SKM-1 (cell line): ENCODE data around the gene UGDH.
"Not testable (repeated sequence)": the region's sequence is repeated elsewhere in the genome, so short reads cannot be mapped to it uniquely, and the experiment has no call there.

Source experiments
- DNase-seq: peaks from one replicate; lab custom pipeline; 2025; ENCODE audit not compliant: unreplicated experiment; lab: John Stamatoyannopoulos, UW

The UGDH gene

DNA sequence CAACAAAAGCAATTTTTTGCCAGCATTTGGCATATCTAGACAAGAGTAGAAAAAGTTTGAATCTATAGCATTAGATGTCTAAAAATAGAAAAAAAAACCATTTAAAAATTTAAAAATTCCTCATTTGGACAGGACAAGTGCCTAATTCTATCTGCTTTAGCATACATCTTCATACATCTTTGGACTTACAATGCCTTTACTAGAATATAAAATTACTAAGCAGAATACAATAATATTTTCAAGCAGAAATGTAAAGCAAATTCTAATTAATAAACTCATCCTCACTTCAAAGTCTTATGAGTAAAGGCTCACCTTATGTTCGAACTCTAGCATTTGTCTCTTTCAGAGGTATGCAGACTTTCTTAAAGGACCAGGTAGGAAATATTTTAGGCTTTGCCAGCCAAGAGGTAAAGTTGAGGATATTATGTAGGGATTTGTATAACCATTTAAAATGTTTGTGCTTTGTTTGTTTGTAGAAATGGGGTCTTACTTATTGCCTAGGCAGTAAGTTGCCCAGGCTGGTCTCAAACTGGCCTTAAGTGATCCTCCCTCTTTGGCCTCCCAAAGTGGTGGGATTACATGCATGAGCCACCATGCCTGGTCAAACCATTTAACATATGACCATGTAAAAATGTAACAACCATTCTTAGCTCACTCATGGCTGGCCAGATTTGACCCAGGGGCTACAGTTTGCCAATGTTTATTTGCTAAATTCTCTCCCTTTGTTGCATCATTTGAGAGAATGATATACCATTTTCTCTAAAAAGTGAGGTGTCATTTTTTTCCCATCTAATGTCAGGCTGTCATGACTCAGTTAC lies 29.1 kb downstream of the UGDH start:
- no peak for DNase-seq

DNA sequence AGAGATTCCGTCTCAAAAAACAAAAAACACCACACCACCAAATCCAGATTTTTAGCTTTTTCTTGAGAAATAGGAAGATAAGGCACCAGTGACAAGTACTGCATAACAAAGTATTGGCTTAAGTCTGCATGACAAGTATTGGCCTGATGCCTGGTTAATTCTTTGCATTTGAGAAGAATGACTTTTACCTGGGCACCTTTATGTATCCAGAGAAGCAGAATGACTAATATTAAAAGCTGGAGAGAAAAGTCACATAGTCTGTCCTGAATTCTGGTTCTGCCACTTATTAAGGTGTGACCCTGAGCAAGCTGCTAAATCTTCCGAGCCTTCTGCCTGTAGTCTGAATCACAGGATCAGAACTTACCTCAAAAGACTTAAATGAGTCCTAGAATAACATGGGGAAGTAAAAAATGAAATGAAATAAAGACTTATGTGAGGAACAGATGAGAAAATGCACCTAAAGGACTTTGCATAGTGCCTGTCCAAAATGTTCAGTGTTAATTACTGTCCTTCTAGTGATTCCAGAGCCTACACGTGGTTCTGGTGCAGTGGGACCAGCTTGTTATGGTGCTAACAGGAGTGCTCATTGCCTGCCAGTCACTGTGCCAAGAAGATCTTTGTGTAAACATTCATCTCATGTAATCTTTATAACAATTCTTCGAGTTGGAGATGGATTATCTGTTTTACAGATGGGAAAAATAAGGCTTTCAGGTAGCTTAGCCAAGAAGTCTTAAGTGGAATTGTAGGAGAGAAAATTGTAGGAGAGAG lies 31.6 kb downstream of the UGDH start:
- no peak for DNase-seq

DNA sequence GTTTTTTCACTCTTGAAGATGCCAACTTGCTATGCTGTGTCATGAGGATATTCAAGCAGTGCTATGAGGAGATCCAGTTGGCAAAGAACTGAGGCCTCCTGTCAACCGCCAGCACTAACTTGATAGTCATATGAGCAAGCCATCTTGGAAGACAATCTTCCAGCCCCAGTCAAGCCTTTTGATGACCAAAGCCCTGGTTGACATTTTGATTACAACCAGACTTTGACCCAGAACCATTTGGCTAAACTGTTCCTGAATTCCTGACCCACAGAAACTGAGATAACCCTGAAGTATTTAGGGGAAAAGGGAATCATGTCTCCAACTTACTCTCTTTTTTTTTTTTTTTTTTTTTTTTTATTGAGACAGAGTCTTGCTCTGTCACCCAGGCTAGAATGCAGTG lies 32.9 kb downstream of the UGDH start:
- DNase-seq, result no peak

DNA sequence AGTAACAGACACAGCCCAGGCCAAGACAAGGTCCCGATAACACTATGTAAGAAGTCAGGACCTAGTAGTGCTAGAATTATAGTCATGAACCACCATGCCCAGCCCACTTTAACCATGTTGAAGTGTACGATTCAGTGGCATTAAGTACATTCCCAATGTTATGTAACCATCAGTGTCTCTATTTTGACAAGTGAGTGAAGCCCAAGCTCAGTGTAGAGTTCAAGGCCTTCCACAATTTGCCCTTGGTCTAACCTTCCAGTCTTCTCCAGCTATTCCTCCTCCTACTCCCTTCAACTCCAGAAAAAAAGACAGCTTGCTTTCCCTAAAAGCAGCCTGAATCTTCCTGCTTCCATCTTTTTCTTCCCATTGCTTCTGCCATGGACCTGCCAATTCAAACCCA lies 36.9 kb downstream of the UGDH start:
- DNase-seq, result no peak

DNA sequence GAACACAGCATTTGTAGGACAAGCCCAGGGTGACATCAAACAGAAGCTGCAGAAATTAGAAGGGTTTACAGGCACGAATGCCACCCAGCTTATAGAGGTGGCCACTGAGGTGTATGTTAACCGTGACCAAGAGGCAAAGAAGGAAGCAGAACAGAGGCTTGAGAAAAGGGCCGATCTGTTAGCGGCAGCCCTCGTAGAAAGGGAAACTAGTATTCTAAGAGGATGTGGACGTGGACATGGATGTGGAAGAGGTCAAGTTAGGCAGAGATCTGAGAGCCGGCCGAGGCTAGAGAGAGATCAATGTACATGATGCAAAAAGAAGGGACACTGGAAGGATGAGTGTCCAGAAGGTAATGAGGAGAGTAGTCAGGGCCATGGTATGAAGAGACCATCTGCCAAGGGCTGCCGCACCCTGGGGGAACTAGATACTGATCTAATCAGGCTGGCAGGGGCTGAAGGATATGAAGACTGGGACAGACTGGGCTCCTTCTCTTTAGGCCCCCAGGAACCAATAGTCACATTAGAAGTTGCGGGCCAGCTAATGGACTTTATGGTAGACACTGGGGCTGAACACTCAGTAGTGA lies 40.9 kb downstream of the UGDH start:
- no peak for DNase-seq

DNA sequence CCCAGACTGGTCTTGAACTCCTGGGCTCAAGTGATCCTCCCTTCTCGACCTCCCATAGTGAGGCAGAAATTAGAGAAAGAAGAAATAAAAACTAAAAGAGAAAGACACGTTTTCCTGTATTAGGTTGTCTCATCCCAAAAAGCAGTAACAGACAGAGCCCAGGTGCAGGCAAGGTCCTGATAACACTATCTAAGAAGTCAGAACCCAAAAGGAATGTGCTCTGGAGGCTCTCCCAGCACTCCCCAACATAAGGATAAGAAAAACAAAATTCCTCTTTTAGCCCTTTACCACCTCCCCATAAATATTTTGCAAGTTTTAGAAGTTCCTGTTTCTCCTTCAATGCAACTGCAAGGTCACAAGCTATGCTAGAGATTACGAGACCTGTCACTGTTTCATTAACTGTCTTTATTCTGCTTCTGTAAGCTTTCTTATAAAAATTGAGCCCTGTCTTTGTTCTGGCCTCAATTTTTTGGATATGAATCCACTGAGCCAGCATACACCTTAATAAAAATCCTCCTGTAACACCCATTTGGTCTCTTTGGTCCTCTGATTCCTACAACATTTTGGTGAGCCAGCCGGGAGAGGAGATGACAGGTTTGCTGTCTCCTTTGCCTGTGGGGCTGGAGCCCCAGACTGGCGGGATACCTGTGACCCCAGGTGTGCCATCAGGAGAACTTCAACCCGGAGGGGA lies 42.5 kb downstream of the UGDH start:
- peak; percentile 43 for DNase-seq

DNA sequence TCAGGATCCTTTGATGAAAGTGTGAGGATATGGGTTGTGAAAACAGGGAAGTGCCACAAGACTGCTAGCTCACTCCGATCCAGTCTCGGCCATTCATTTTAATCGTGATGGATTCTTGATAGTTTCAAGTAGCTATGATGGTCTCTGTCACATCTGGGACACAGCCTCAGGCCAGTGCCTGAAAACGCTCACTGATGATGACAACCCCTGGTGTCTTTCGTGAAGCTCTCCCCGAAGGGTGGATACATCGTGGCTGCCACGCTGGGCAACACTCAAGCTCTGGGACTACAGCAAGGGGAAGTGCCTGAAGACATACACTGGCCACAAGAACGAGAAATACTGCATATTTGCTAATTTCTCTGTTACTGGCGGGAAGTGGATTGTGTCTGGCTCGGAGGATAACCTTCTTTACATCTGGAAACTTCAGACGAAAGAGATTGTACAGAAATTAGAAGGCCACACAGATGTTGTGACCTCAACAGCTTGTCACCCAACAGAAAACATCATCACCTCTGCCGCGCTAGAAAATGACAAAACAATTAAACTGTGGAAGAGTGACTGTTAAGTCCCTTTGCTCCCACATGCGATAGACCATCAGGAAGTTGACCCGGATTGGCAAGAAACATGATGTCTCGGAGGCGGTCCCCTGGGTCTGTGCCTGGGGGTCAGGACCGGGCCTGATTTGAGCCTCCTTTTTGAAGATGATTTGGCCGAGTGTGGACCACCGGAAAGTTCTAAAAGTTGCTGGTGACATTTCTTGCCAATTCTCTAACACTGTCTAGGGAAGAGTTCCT lies 46.1 kb downstream of the UGDH start:
- peak; percentile 76 for DNase-seq

DNA sequence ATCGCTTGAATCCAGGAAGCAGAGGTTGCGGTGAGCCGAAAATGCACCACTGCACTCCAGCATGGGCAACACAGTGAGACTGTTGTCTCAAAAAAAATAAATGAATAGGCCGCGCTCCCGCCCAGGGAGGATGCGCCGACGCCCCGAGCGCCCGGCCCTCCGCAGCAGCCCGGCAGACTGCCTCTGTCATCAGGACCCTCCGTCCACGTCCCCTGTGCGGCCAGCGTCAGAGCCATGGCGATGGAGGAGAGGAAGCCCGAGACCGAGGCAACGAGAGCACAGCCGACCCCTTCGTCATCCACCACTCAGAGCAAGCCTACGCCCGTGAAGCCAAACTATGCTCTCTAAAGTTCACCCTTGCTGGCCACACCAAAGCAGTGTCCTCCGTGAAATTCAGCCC lies 47.0 kb downstream of the UGDH start:
- no peak for DNase-seq

DNA sequence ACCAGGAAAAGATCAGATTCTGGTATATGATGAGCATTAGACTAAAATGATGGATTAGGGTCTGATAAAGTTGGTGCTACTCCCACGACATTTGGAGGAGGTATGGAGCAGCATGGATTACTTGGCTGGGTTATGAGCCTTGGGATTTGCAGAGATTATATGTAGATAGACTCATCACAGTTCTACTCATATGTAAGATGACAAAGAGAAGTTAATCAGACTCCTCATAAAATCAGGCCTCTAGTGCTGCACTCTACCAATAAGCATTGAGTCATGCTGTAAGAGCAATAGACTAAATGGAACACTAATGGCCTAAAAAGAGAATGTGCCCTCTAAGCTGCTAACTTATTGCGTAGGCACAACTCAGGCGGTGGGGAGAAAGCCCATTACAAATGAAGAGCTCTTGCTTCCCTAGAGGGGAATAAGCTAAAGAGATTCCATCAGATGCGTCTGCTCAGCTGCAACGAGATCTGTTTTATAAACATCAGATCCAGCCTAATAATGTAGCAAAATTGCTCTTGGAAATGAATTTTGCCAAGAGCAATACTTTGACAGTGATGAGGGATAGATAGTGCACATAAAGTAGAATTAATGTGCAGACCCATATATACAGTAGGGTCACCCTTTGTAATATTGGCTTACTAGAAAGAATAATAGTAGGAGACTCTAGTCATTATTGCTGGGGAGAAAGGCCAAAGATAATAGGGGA lies 50.9 kb downstream of the UGDH start:
- DNase-seq, result no peak

DNA sequence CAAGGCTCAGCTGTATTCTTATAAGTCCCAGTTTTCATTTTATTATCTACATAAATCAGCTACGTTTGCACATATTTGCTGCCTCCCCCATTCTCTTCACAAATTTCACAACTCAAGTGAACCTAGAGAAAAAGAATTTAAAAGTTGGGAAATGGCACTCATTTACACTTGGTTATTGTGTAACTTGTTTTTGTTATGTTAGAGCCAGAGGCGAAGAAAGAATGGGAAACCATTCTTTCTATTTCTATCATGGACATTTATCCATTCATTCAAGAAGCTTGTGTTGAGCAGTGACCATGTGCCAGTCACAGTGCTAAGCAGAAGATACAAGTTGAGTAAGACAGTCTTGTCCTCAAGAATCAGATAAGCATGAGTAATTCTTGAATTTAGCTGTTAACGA lies 54.8 kb downstream of the UGDH start:
- DNase-seq, result no peak

DNA sequence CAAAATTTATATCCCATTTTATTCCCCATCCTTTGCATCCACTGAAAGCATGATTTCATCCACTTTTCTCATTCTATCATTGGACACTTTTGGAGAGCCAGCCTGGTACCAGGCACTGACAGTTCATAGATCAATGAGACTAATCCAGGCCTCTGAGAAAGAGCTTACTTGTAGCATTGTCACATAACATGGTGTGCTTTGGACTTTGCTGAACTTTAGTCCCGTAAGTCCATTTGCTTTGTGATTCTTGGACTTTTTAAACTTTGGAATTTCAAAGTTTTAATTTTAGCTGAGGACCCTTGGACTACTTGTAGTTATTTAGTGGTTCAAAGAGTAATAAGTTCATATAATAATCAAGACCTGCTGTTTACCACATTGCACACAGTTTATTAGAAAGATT lies 56.8 kb downstream of the UGDH start:
- DNase-seq, result no peak

DNA sequence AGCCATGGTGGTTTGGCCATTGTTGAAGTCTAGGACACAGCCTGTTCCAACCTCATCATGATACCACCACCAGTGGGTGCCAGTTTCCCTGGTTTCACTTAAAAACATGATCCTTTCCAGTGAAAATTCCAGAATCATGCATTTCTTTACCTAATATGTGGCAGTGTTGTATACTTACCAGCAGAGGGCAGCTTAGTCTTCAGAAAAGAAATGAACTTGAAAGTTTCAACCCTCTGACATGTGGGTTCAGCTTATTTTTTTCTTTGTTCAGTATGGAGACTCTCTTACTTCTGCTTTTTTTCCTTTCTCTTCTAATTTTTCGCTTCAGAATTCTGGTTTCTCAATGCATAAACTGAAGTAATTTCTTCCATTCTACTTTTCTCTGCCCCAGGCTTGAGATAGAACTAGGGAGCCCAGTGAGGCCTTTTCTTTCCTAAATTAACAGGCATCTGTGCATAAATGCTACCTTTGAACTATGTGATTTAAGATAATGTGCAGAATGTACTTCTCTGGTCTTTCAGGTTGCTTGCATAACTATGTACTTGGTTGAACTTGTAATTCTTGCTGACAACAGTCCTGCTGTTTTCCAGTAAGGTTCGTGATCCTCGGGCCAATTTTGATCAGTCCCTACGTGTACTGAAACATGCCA lies 57.7 kb downstream of the UGDH start:
- DNase-seq, result peak; percentile 82

DNA sequence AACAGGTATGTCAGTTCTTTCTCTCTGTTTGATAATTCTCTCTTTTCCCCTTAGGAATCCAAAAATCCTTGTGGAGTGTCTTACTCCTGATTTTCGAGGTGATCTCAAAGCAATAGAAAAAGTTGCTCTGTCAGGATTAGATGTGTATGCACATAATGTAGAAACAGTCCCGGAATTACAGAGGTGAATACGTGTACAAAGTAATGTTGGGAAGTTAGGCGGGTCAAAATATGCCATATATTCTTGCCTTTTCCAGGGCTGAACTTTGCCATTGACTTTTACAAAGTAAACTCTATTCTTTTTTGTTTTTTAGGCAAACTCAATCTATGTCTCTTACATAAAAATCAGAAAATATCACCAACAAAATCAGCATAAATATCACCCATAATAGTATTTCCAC lies 59.8 kb downstream of the UGDH start:
- DNase-seq, result no peak

DNA sequence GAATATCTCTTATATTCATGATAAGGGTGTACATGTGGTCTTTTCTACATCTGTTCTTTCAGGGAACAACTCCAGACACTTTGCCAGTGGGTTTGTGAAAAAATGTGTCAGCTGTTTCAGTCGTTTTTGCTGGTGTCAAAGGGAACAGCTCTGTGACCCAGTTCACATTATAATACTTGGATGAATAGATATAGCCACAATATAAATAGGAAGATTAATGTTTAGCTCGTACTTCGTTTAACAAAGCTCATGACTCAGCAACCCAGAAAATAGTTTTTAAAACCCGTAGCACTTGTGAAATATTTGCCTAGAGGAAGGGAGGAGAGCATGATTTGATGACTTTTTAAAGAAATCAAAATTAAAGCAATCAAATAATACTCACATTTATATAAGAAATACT lies 60.5 kb downstream of the UGDH start:
- no peak for DNase-seq

DNA sequence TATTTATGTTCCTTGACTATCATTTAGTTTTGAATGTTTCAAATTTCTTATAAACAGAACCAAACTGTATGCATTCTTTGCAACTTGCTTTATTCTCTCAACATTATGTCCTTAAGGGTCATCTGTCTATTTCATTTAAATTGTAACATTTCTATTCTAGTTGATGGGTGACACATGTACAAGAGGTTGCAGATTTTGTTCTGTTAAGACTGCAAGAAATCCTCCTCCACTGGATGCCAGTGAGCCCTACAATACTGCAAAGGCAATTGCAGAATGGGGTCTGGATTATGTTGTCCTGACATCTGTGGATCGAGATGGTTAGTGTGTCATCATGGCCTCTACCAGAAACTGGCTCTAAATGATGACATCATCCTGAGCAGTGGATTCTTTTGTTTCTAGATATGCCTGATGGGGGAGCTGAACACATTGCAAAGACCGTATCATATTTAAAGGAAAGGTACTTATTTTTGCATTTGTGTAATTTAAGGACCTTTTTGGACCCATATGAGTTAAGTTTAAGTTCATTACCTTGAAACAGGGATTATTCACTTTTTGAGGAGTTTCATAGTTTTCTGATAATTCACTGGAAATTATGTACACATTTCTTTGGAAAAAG lies 62.2 kb downstream of the UGDH start:
- no peak for DNase-seq

DNA sequence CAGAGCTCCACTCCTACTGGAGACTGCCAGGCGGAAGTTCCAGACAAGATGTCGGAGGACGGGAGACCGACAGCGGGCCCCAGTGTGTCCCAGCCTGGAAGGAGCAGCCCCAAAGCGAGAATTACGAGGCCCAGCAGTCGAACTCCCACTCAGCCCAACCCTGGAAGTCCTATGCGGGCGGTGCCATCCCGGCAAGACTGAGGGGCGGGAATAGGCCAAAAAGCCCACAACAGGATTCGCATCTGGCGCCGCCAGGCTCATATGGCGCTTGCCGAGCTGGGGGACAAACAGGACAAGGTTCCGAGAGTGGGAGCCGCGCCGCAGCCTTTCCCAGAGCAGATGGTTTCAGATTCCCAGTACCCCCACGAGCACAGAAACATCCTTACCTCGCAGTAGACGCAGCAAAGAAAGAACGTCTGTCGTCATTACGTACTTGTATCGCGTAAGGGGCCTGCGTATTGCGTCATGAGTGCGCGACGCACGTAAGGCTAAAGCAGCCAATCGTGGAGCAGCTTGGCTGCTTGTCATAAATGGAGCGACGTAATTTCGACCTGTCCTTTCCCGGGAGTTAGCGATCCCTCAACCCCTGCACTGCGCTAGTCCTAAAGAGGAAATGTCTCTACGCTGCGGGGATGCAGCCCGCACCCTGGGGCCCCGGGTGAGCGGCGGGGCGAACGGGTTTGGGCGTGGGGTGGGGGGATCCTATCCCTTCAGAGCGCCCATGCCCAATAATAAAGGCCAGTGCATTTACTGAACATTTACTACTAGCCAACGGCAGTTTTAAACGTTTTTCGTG lies 68.5 kb downstream of the UGDH start, which contains the start of the genes LIAS and RPL9:
TSS of gene LIAS (plus strand) at position 552 of the 796 bp plus-strand sequence. CDS start at position 614, 62 bp downstream.
TSS of gene RPL9 (minus strand) at position 418 of the 796 bp plus-strand sequence. CDS start 483 bp downstream, outside the sequence.
- peak; percentile 96 for DNase-seq

DNA sequence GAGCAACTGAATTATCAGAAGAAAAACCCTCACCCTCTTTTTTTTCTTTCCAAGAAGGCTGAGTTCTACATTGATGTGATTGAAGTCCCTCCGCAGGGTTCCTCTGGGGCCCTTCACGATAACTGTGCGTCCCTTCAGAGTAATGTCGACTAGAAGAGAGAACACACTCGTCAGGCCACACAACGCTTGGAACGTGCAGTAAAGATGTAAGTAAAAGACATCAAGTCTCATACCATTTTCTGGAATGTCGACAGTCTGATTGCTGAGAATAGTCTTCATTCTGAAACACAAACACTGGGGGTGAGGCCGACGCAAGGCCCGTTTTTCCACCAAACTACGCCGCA lies 69.1 kb downstream of the UGDH start:
- not testable (repeated sequence) for DNase-seq
